HepG2 (cell line): ENCODE results near the gene UNC5CL. TPM values are rescaled to one million over a fixed set of nuclear protein-coding genes. Genes with fewer than 3 reads are reported as not detected.
A peak's percentile ranks its signal among the peaks of the same experiment; 100 is the strongest.

Experiments used
- BCL6 ChIP-seq: IDR thresholded peaks from 2 replicates; pipeline ENCODE4 v1.6.1; 2016; ENCODE audit warnings: missing genetic modification reagents, missing compliant biosample characterization
- ELF3 ChIP-seq: IDR thresholded peaks from 2 replicates; pipeline ENCODE4 v1.6.1; 2016; ENCODE audit warnings: missing genetic modification reagents, missing compliant biosample characterization
- GPN1 ChIP-seq: sonication (generic); formaldehyde crosslinking; IDR thresholded peaks from 2 replicates; pipeline ENCODE4 v1.5.1; 2020; ENCODE audit warnings: missing genetic modification reagents, borderline replicate concordance
- HOXA3 ChIP-seq: sonication (generic); formaldehyde crosslinking; IDR thresholded peaks from 2 replicates; pipeline ENCODE4 v1.5.0; 2020; ENCODE audit warnings: missing genetic modification reagents
- MEF2D ChIP-seq: sonication (generic); formaldehyde crosslinking; IDR thresholded peaks from 2 replicates; pipeline ENCODE4 v1.5.1; 2020; ENCODE audit warnings: mild to moderate bottlenecking, missing genetic modification reagents
- MNT ChIP-seq: fragments of 450-650 bp; IDR thresholded peaks from 2 replicates; pipeline ENCODE4 v1.6.1; 2016
- REPIN1 ChIP-seq: sonication (generic); formaldehyde crosslinking; IDR thresholded peaks from 2 replicates; pipeline ENCODE4 v1.8.0; 2022; ENCODE audit warnings: missing genetic modification reagents, low read depth, mild to moderate bottlenecking, borderline replicate concordance
- RERE ChIP-seq: IDR thresholded peaks from 2 replicates; pipeline ENCODE4 v1.6.1; 2016; ENCODE audit warnings: low read depth, missing genetic modification reagents, missing compliant biosample characterization
- RFX1 ChIP-seq: fragments of 450-650 bp; IDR thresholded peaks from 2 replicates; pipeline ENCODE4 v1.6.1; 2017
- TFDP2 ChIP-seq: sonication (generic); formaldehyde crosslinking; IDR thresholded peaks from 2 replicates; pipeline ENCODE4 v1.4.0; 2020; ENCODE audit warnings: missing genetic modification reagents
- YEATS4 ChIP-seq: sonication (generic); formaldehyde crosslinking; IDR thresholded peaks from 2 replicates; pipeline ENCODE4 v1.4.0; 2020; ENCODE audit warnings: missing genetic modification reagents, borderline replicate concordance
- ZFY ChIP-seq: sonication (generic); formaldehyde crosslinking; IDR thresholded peaks from 2 replicates; pipeline ENCODE4 v1.4.0; 2020; ENCODE audit warnings: missing genetic modification reagents
- ZNF34 ChIP-seq: sonication (generic); formaldehyde crosslinking; IDR thresholded peaks from 2 replicates; pipeline ENCODE4 v1.4.0; 2020; ENCODE audit warnings: mild to moderate bottlenecking, missing genetic modification reagents, borderline replicate concordance
- ZNF549 ChIP-seq: sonication (generic); formaldehyde crosslinking; IDR thresholded peaks from 2 replicates; pipeline ENCODE4 v1.5.0; 2020; ENCODE audit warnings: missing genetic modification reagents
- ZNF773 ChIP-seq: sonication (generic); formaldehyde crosslinking; IDR thresholded peaks from 2 replicates; pipeline ENCODE4 v1.4.0; 2020; ENCODE audit warnings: missing genetic modification reagents, borderline replicate concordance
- ZNF841 ChIP-seq: sonication (generic); formaldehyde crosslinking; IDR thresholded peaks from 2 replicates; pipeline ENCODE4 v1.8.1; 2023; ENCODE audit warnings: missing genetic modification reagents, borderline replicate concordance
- polyA plus RNA-seq, 8 experiments: library from polyadenylated mRNA; depleted of rRNA in 3 of 8; stranded (reverse) in 7 of 8; unstranded in 1 of 8; fragments of >200 nt; fragmentation: Illumina TruSeq in 4 of 8; extraction: Trizol in 4 of 8; gene quantifications; 2 replicates each; pipeline versions ENCODE4 v1.2.1 to v1.2.3, GENCODE V29; 2011 to 2016; ENCODE audit warnings: low read depth in 4 of 8, missing spikeins in 1 of 8, mixed read lengths in 1 of 8; ENCODE audit not compliant: insufficient read depth in 1 of 8
- total RNA-seq, 5 experiments: library from RNA; depleted of rRNA; stranded (reverse); fragments of >200 nt; fragmentation: Illumina TruSeq; extraction: Trizol; gene quantifications; 2 replicates each; pipeline ENCODE4 v1.2.3, GENCODE V29; 2016; ENCODE audit warnings: low read depth in 1 of 5
- TF ChIP-seq, protein P1 (sequence below): IDR thresholded peaks from 2 replicates; pipeline ENCODE4 v1.6.1; 2016; ENCODE audit warnings: mild to moderate bottlenecking
- TF ChIP-seq, protein P2 (sequence below): sonication (generic); formaldehyde crosslinking; IDR thresholded peaks from 2 replicates; pipeline ENCODE4 v1.8.0; 2022; ENCODE audit warnings: mild to moderate bottlenecking, missing genetic modification reagents; ENCODE audit not compliant: insufficient replicate concordance

The UNC5CL gene
- total and polyA plus RNA-seq, 2 of the 13 experiments (the other 11 are each of a cell fraction or from before 2014, with no cell fraction given), result 2.4 to 2.5 TPM

GRCh38 chr6:41071923-41072835 is 33.2 kb upstream of the UNC5CL start, which contains the start of gene OARD1 (continued):
- TF ChIP-seq REPIN1 (peak; percentile 21; the same call in 1 of the 2 replicates), ZNF773 (CRISPR knock-in tag) (no peak; the same call in 1 of the 2 replicates), RFX1 (no peak), ZFY (peak; percentile 70), BCL6 (CRISPR knock-in tag) (no peak; the same call in 1 of the 2 replicates), TFDP2 (CRISPR knock-in tag) (peak; percentile 98), ZNF34 (no peak; the same call in 1 of the 2 replicates), ZNF841 (CRISPR knock-in tag) (no peak), GPN1 (CRISPR knock-in tag) (no peak), MEF2D (CRISPR knock-in tag) (peak; percentile 96), RERE (CRISPR knock-in tag) (no peak), ELF3 (CRISPR knock-in tag) (peak; percentile 75), HOXA3 (CRISPR knock-in tag) (peak; percentile 86), MNT (peak; percentile 51; the same call in 1 of the 2 replicates), ZNF549 (no peak), YEATS4 (CRISPR knock-in tag) (peak; percentile 83)
- TF ChIP-seq, protein P1, sequence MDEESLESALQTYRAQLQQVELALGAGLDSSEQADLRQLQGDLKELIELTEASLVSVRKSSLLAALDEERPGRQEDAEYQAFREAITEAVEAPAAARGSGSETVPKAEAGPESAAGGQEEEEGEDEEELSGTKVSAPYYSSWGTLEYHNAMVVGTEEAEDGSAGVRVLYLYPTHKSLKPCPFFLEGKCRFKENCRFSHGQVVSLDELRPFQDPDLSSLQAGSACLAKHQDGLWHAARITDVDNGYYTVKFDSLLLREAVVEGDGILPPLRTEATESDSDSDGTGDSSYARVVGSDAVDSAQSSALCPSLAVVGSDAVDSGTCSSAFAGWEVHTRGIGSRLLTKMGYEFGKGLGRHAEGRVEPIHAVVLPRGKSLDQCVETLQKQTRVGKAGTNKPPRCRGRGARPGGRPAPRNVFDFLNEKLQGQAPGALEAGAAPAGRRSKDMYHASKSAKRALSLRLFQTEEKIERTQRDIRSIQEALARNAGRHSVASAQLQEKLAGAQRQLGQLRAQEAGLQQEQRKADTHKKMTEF (CRISPR knock-in tag), result peak; percentile 72
- TF ChIP-seq, protein P2, sequence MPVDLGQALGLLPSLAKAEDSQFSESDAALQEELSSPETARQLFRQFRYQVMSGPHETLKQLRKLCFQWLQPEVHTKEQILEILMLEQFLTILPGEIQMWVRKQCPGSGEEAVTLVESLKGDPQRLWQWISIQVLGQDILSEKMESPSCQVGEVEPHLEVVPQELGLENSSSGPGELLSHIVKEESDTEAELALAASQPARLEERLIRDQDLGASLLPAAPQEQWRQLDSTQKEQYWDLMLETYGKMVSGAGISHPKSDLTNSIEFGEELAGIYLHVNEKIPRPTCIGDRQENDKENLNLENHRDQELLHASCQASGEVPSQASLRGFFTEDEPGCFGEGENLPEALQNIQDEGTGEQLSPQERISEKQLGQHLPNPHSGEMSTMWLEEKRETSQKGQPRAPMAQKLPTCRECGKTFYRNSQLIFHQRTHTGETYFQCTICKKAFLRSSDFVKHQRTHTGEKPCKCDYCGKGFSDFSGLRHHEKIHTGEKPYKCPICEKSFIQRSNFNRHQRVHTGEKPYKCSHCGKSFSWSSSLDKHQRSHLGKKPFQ, result no peak
